Right lobe of liver (tissue), 4 donors: ENCODE data around the gene SERPINA4.

Source experiments
- POLR2A ChIP-seq: fragments of 450-650 bp; IDR thresholded peaks from one replicate; pipeline ENCODE4 v1.6.1; 2017; ENCODE audit warnings: antibody characterized with exemption, mild to moderate bottlenecking
- TF ChIP-seq, protein P1 (sequence below), 4 donors: fragments of 200-600 bp in 3 of 4; fragments of 450-650 bp in 1 of 4; IDR thresholded peaks; one replicate each; pipeline versions ENCODE4 v1.5.1 to v1.8.0; 2016 to 2022; ENCODE audit warnings: antibody characterized with exemption in 4 of 4, mild to moderate bottlenecking in 2 of 4
- donor health status: DM: no; HTN: no; CAD: no.
- donor health status: DM: no; HTN: no; CAD: no.
- donor health status: DM: no; HTN: yes; CAD: no.

DNA sequence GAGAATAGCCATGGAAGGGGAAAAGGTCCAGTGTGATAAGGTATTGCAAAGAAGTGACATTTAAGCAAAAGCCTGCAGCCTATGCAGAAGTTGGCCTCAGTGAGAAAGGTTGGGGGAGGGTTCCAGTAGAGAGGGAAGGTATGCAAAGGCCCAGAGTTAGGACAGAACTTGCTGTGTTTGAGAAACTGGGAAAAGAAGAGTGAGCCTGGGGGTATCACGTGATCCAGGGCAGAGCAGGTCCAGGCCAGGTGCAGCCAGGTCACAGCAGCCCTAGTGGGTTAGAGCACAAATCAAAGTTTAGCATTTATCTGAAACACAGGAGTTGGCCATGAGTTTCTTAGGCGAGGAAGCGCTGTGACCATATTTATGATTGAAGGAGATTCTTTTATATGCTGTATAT, 21.6 kb downstream of the SERPINA4 start:
- TF ChIP-seq, protein P1, sequence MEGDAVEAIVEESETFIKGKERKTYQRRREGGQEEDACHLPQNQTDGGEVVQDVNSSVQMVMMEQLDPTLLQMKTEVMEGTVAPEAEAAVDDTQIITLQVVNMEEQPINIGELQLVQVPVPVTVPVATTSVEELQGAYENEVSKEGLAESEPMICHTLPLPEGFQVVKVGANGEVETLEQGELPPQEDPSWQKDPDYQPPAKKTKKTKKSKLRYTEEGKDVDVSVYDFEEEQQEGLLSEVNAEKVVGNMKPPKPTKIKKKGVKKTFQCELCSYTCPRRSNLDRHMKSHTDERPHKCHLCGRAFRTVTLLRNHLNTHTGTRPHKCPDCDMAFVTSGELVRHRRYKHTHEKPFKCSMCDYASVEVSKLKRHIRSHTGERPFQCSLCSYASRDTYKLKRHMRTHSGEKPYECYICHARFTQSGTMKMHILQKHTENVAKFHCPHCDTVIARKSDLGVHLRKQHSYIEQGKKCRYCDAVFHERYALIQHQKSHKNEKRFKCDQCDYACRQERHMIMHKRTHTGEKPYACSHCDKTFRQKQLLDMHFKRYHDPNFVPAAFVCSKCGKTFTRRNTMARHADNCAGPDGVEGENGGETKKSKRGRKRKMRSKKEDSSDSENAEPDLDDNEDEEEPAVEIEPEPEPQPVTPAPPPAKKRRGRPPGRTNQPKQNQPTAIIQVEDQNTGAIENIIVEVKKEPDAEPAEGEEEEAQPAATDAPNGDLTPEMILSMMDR (IDR thresholded peaks at IDR 0.05): no peak
- TF ChIP-seq POLR2A: no peak
